Type B pancreatic cell (in vitro differentiated cells): ENCODE results near the gene ST7L. TPM values are rescaled to one million over a fixed set of nuclear protein-coding genes. Genes with fewer than 3 reads are reported as not detected.

Experiments used
- DNase-seq: peaks from one replicate; pipeline ENCODE4 v3.0.0; 2021; ENCODE audit warnings: mixed read lengths; ENCODE audit not compliant: unreplicated experiment; ENCODE audit errors: extremely low spot score
- H3K27ac Mint-ChIP-seq: 2 replicates; pipeline ENCODE4 v1.8.0; 2021; ENCODE audit warnings: mild to moderate bottlenecking, mixed read lengths
- H3K27me3 Mint-ChIP-seq: 2 replicates; pipeline ENCODE4 v1.8.0; 2021; ENCODE audit warnings: mixed read lengths
- H3K36me3 Mint-ChIP-seq: 2 replicates; pipeline ENCODE4 v1.8.0; 2021; ENCODE audit warnings: mixed read lengths
- H3K4me1 Mint-ChIP-seq: one replicate; pipeline ENCODE4 v1.8.0; 2021; ENCODE audit warnings: mixed read lengths; ENCODE audit not compliant: unreplicated experiment
- H3K4me3 Mint-ChIP-seq: 2 replicates; pipeline ENCODE4 v1.8.0; 2021; ENCODE audit warnings: mild to moderate bottlenecking, mixed read lengths
- H3K9me3 Mint-ChIP-seq: 2 replicates; pipeline ENCODE4 v1.8.0; 2021; ENCODE audit warnings: mixed read lengths
- total RNA-seq: library from RNA; stranded (reverse); gene quantifications from 2 replicates; pipeline ENCODE4 v1.2.1, GENCODE V29; 2021; ENCODE audit warnings: low replicate concordance
- TF ChIP-seq, protein P1 (sequence below): fragments of 200-600 bp; sonication (generic); conservative IDR thresholded peaks from 2 replicates; pipeline ENCODE4 v1.5.0; 2021; ENCODE audit warnings: antibody characterized with exemption, mild to moderate bottlenecking

Gene ST7L
- total RNA-seq, 1 donor from 2014 or later = 22.0 TPM

DNA sequence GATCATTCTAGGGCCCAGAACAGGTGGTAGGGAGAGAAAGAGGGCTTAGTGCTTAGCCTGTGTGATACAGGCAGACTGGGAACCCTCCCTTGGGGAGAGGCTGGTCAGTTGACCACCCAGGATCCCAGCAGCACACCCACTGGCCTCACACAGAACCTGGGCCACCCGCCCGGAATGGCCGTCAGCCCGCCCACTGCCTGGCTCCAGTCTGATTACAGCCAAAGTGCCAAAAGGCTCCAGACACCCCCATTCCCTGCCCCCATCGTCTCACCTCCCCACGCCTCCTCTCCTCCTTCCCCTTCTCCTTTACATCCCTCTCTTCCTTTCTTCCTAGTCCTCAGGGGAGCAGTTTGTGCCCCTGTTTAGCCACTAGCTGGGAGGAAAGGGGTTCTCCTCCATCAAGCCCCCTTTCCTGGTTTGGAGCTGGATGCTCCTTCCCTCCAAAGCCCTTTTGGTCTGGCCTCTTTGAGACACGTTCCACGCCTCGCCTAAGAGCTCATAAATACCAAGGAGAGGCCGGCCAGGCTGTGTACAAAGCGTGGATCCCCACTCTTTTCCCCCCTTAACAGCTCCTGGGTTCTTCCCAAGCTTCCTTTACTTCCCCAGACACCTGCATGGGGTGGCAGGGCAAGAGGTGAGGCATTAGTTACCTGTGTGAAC is 114.8 kb downstream of the ST7L start:
- Mint-ChIP-seq H3K4me3 (peak overlapping the region; percentile 68), H3K27ac (peak overlapping the region; percentile 18), H3K4me1 (peaks cover 24% of the 10 kb centered on the region)

DNA sequence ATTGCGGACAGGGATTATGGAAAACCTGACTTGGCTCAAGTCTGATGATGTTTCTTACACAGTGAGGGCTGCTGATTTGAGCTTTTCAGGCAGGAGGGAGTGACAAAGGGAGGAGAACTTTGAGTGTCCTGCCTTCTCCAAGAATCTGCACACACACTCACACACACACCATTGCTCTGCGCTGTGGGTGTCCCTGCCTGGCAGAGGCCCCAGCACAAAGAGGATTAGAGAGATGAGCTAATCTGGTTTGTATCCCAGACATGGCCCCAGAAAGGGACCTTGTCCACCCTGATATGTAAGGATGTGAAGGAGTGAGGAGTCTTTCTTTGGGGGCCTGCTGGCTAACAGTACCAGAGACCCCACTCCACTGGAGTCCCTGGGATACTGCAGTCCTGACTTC is 116.1 kb downstream of the ST7L start:
- no peak for DNase-seq
- Mint-ChIP-seq H3K4me3 (peak overlapping the region; percentile 86), H3K27me3 (peaks cover 84% of the 10 kb centered on the region), H3K27ac (no peak overlapping the region), H3K4me1 (peaks cover 24% of the 10 kb centered on the region), H3K9me3 (no peaks in the 10 kb centered on the region), H3K36me3 (peaks cover 4% of the 10 kb centered on the region)
- TF ChIP-seq, protein P1, sequence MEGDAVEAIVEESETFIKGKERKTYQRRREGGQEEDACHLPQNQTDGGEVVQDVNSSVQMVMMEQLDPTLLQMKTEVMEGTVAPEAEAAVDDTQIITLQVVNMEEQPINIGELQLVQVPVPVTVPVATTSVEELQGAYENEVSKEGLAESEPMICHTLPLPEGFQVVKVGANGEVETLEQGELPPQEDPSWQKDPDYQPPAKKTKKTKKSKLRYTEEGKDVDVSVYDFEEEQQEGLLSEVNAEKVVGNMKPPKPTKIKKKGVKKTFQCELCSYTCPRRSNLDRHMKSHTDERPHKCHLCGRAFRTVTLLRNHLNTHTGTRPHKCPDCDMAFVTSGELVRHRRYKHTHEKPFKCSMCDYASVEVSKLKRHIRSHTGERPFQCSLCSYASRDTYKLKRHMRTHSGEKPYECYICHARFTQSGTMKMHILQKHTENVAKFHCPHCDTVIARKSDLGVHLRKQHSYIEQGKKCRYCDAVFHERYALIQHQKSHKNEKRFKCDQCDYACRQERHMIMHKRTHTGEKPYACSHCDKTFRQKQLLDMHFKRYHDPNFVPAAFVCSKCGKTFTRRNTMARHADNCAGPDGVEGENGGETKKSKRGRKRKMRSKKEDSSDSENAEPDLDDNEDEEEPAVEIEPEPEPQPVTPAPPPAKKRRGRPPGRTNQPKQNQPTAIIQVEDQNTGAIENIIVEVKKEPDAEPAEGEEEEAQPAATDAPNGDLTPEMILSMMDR = no peak

More for the DNA sequence above, 114.8 kb downstream of the ST7L start:
- TF ChIP-seq, protein P1 = no peak
- peaks cover 81% of the 10 kb centered on the region for H3K27me3 Mint-ChIP-seq
- DNase-seq = no peak
- H3K9me3 Mint-ChIP-seq = no peaks in the 10 kb centered on the region
- H3K36me3 Mint-ChIP-seq = peaks cover 4% of the 10 kb centered on the region

DNA sequence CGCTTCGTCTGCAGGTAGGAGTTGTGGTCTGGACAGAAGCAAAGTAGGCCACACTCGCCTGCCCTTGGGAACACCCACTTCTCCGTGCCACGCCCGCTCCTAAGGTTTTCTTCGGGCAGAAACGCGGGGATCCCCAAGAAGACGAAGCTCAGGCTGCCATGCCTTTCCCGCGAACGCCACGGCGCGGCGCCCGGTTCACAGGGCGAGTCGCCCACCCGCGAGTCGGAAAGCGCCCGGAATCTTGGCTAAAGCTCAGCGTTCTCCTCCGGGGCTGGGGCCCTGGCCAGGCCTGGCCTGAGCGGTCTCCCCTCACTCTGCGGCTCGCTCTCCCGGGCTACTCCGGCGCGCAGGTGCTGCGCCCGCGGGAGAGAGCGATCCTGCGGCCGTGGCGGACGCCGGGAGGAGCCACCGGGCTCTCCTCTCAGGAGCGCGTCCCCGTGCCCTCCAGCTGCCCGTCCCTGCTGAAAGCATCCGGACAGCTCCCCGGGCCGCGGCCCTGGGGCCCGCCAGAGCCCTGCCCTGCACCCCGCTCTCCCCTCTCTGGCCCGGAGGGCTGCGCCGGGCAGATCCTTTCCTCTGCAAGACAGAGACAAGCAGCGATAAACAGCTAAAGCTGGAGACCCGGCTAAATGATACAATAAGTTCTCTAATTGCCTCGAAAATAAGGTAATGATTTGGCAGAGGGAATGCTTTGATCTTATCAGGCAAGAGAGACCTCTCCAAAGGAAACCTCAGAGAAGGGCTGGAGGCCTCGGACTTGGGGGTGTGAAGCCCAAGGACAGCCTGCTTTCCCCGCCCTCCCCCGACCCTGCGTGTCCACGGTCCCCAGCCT is 116.9 kb downstream of the ST7L start:
- TF ChIP-seq, protein P1 = peak; percentile 75
- peak overlapping the region; percentile 86 for H3K4me3 Mint-ChIP-seq
- H3K4me1 Mint-ChIP-seq = peaks cover 24% of the 10 kb centered on the region
- peaks cover 4% of the 10 kb centered on the region for H3K36me3 Mint-ChIP-seq
- H3K27me3 Mint-ChIP-seq = peaks cover 81% of the 10 kb centered on the region
- no peaks in the 10 kb centered on the region for H3K9me3 Mint-ChIP-seq
- H3K27ac Mint-ChIP-seq = no peak overlapping the region
- peak; percentile 79 for DNase-seq

- H3K27ac Mint-ChIP-seq = no peak overlapping the region
- DNase-seq = no peak
- no peaks in the 10 kb centered on the region for H3K9me3 Mint-ChIP-seq
- H3K27me3 Mint-ChIP-seq = peaks cover 46% of the 10 kb centered on the region
- no peak overlapping the region for H3K4me3 Mint-ChIP-seq
- no peaks in the 10 kb centered on the region for H3K4me1 Mint-ChIP-seq
- H3K36me3 Mint-ChIP-seq = no peaks in the 10 kb centered on the region
- TF ChIP-seq, protein P1 = no peak
Observed at GRCh38 chr1:112496290-112496689, 122.7 kb downstream of the ST7L start.

- no peak overlapping the region for H3K4me3 Mint-ChIP-seq
- DNase-seq = no peak
- no peaks in the 10 kb centered on the region for H3K4me1 Mint-ChIP-seq
- H3K36me3 Mint-ChIP-seq = no peaks in the 10 kb centered on the region
- H3K27ac Mint-ChIP-seq = no peak overlapping the region
- H3K27me3 Mint-ChIP-seq = peaks cover 25% of the 10 kb centered on the region
- H3K9me3 Mint-ChIP-seq = no peaks in the 10 kb centered on the region
- TF ChIP-seq, protein P1 = no peak
Observed at GRCh38 chr1:112493351-112493750, 125.6 kb downstream of the ST7L start.
